ENCODE measurements around the gene VIL1. TPM values are rescaled to one million over a fixed set of nuclear protein-coding genes. Genes with fewer than 3 reads are reported as not detected.

The VIL1 gene
- total RNA-seq, 1 experiment from 2014 or later, result 0.49 TPM

GRCh38 chr2:218402911-218403411, 16.0 kb upstream of the VIL1 start:
- TF ChIP-seq TCF7L2 (IDR thresholded peaks at IDR 0.05; ENCODE audit: borderline replicate concordance, extremely low read depth, insufficient read depth, insufficient read length), result no peak
- TF ChIP-seq ELF1 (IDR thresholded peaks at IDR 0.05; ENCODE audit: borderline replicate concordance, low read depth), result no peak
- TF ChIP-seq MAX (IDR thresholded peaks at IDR 0.05), result no peak
- intact Hi-C loops (cut with micrococcal nuclease), result no loop called here
- POLR2A ChIA-PET, result no interaction called here
- H3K36me3 ChIP-seq (ENCODE audit: control insufficient read depth in 1 of 2, insufficient read depth in 2 of 2, low read length in 2 of 2), result peaks cover 17 to 18% of the 10 kb centered on the region in 2 experiments
- ATAC-seq (no peak), DNase-seq (ENCODE audit: low read depth, low spot score) (no peak)
- H3K9me3 ChIP-seq (ENCODE audit: control insufficient read depth in 1 of 2, insufficient read depth in 1 of 2, low read depth in 1 of 2, low read length in 2 of 2), result no peaks in the 10 kb centered on the region
- no TSS peak for BruUV-seq (replicated peaks)
- RAD21 ChIA-PET (ENCODE audit: low non-redundant PET in 1 of 2, low total read pairs in 2 of 2, uncharacterized antibody in 2 of 2, unreplicated experiment in 2 of 2), result no interaction called here
- H3K9ac ChIP-seq (ENCODE audit: low read length), result no peak overlapping the region
- CTCF ChIA-PET, result no interaction called here
- H3K4me3 ChIP-seq (replicated peaks in 1 of 2; ENCODE audit: low read depth in 1 of 2, low read length in 2 of 2), result no peak overlapping the region
- H3K79me2 ChIP-seq (ENCODE audit: insufficient read depth, low read length), result peaks cover 38% of the 10 kb centered on the region
- H4K20me1 ChIP-seq (ENCODE audit: insufficient read depth), result no peaks in the 10 kb centered on the region
- no peak overlapping the region for H2AFZ ChIP-seq (ENCODE audit: low read depth, low read length, poor library complexity, severe bottlenecking)
- H3K9me2 ChIP-seq (ENCODE audit: insufficient read depth), result no peaks in the 10 kb centered on the region
- no peak overlapping the region for H3K4me2 ChIP-seq (ENCODE audit: low read length)
- H3K4me1 ChIP-seq (ENCODE audit: control insufficient read depth in 1 of 2, insufficient read depth in 2 of 2, low read length in 2 of 2), result peaks cover 25 to 47% of the 10 kb centered on the region in 2 experiments
- H3K27ac ChIP-seq (ENCODE audit: low read depth, low read length), result no peak overlapping the region; the same call in 1 of the 2 replicates
- no peaks in the 10 kb centered on the region for H3K27me3 ChIP-seq (ENCODE audit: insufficient read depth, low read length)

- H3K4me3 ChIP-seq (replicated peaks in 1 of 2; ENCODE audit: low read depth in 1 of 2, low read length in 2 of 2), result no peak overlapping the region
- H4K20me1 ChIP-seq (ENCODE audit: insufficient read depth), result no peaks in the 10 kb centered on the region
- no peaks in the 10 kb centered on the region for H3K9me2 ChIP-seq (ENCODE audit: insufficient read depth)
- H3K9ac ChIP-seq (ENCODE audit: low read length), result no peak overlapping the region
- H3K4me1 ChIP-seq (ENCODE audit: control insufficient read depth in 1 of 2, insufficient read depth in 2 of 2, low read length in 2 of 2), result peaks cover 25 to 40% of the 10 kb centered on the region in 2 experiments
- H3K9me3 ChIP-seq (ENCODE audit: control insufficient read depth in 1 of 2, insufficient read depth in 1 of 2, low read depth in 1 of 2, low read length in 2 of 2), result no peaks in the 10 kb centered on the region
- H3K27me3 ChIP-seq (ENCODE audit: insufficient read depth, low read length), result no peaks in the 10 kb centered on the region
- ATAC-seq (no peak), DNase-seq (ENCODE audit: low read depth, low spot score) (no peak)
- intact Hi-C loops (cut with micrococcal nuclease), result no loop called here
- RAD21 ChIA-PET (ENCODE audit: low non-redundant PET in 1 of 2, low total read pairs in 2 of 2, uncharacterized antibody in 2 of 2, unreplicated experiment in 2 of 2), result no interaction called here
- no peak overlapping the region for H2AFZ ChIP-seq (ENCODE audit: low read depth, low read length, poor library complexity, severe bottlenecking)
- peaks cover 34% of the 10 kb centered on the region for H3K79me2 ChIP-seq (ENCODE audit: insufficient read depth, low read length)
- POLR2A ChIA-PET, result no interaction called here
- TSS peak; percentile 7 for BruUV-seq (replicated peaks)
- no peak overlapping the region for H3K4me2 ChIP-seq (ENCODE audit: low read length)
- CTCF ChIA-PET, result no interaction called here
- H3K27ac ChIP-seq (ENCODE audit: low read depth, low read length), result no peak overlapping the region
- H3K36me3 ChIP-seq (ENCODE audit: control insufficient read depth in 1 of 2, insufficient read depth in 2 of 2, low read length in 2 of 2), result peaks cover 17 to 18% of the 10 kb centered on the region in 2 experiments
- no peak for TF ChIP-seq ZBTB33 (IDR thresholded peaks at IDR 0.05; ENCODE audit: extremely low read depth, insufficient replicate concordance, low read length)
- no peak for TF ChIP-seq REST (IDR thresholded peaks at IDR 0.05; ENCODE audit: low read depth)
- no peak for TF ChIP-seq EGR1 (IDR thresholded peaks at IDR 0.05; ENCODE audit: low read depth)
- no peak for TF ChIP-seq ATF3 (IDR thresholded peaks at IDR 0.05)
- TF ChIP-seq SIN3A (IDR thresholded peaks at IDR 0.05; ENCODE audit: low read depth), result no peak
- TF ChIP-seq SRF (IDR thresholded peaks at IDR 0.05; ENCODE audit: low read depth), result no peak
- no peak for TF ChIP-seq ZNF274 (IDR thresholded peaks at IDR 0.05; ENCODE audit: low read depth, low read length)
- TF ChIP-seq ELF1 (IDR thresholded peaks at IDR 0.05; ENCODE audit: borderline replicate concordance, low read depth), result no peak
- TF ChIP-seq RAD21 (IDR thresholded peaks at IDR 0.05; ENCODE audit: low read depth), result no peak
Observed at GRCh38 chr2:218403810-218404209, 15.1 kb upstream of the VIL1 start.
